Fibroblast of lung (primary cell): Measurements from ENCODE around the gene AGAP2. TPM values are rescaled to one million over a fixed set of nuclear protein-coding genes. Genes with fewer than 3 reads are reported as not detected.

Source experiments
- DNase-seq, 2 donors: peaks; one replicate each; pipeline versions ENCODE4 v3.0.0 to v3.0.0-alpha.2; 2010; ENCODE audit warnings: low read depth in 2 of 2
- H2AFZ ChIP-seq: 2 replicates; pipeline ENCODE4 v1.5.1; 2012; ENCODE audit warnings: low read length, control low read depth, inconsistent platforms
- H3K27ac ChIP-seq: 2 replicates; pipeline ENCODE4 v1.5.1; 2011; ENCODE audit warnings: low read length, control low read depth; ENCODE audit not compliant: insufficient read depth
- H3K27me3 ChIP-seq: 2 replicates; pipeline ENCODE4 v1.5.1; 2011; ENCODE audit warnings: mild to moderate bottlenecking, low read length; ENCODE audit not compliant: control insufficient read depth, insufficient read depth
- H3K36me3 ChIP-seq: 2 replicates; pipeline ENCODE4 v1.5.1; 2011; ENCODE audit warnings: low read length; ENCODE audit not compliant: control insufficient read depth, insufficient read depth
- H3K4me1 ChIP-seq: 2 replicates; pipeline ENCODE4 v1.5.1; 2011; ENCODE audit warnings: low read length; ENCODE audit not compliant: control insufficient read depth, insufficient read depth; ENCODE audit errors: extremely low read depth
- H3K4me2 ChIP-seq: 2 replicates; pipeline ENCODE4 v1.5.1; 2011; ENCODE audit warnings: low read length, control low read depth; ENCODE audit not compliant: insufficient read depth; ENCODE audit errors: extremely low read depth
- H3K4me3 ChIP-seq, 4 experiments: fragments of 200-600 bp in 1 of 4; sonication (generic) in 1 of 4; replicated peaks in 1 of 4; 2 replicates each; pipeline ENCODE4 v1.5.1; 2011 to 2016; ENCODE audit warnings: low read length in 4 of 4, low read depth in 3 of 4, mild to moderate bottlenecking in 3 of 4, control low read depth in 2 of 4, inconsistent platforms in 1 of 4, mixed read lengths in 1 of 4; ENCODE audit not compliant: insufficient read depth in 1 of 4; ENCODE audit errors: control extremely low read depth in 1 of 4
- H3K79me2 ChIP-seq: 2 replicates; pipeline ENCODE4 v1.5.1; 2012; ENCODE audit warnings: mild to moderate bottlenecking, low read length, inconsistent platforms; ENCODE audit not compliant: control insufficient read depth, insufficient read depth
- H3K9ac ChIP-seq: 2 replicates; pipeline ENCODE4 v1.5.1; 2011; ENCODE audit warnings: mild to moderate bottlenecking, low read length, control low read depth; ENCODE audit not compliant: insufficient read depth
- H3K9me3 ChIP-seq: 2 replicates; pipeline ENCODE4 v1.5.1; 2012; ENCODE audit warnings: low read depth, low read length; ENCODE audit not compliant: control insufficient read depth, insufficient read depth
- H4K20me1 ChIP-seq: 2 replicates; pipeline ENCODE4 v1.5.1; 2011; ENCODE audit warnings: low read length; ENCODE audit not compliant: control insufficient read depth, insufficient read depth; ENCODE audit errors: extremely low read depth
- EZH2 ChIP-seq: IDR thresholded peaks from 2 replicates; pipeline ENCODE4 v1.5.1; 2012; ENCODE audit warnings: low read length, control low read depth, mild to moderate bottlenecking; ENCODE audit errors: missing control alignments
- polyA plus RNA-seq, 2 donors: library from polyadenylated mRNA; depleted of rRNA in 1 of 2; stranded (reverse) in 1 of 2; unstranded in 1 of 2; fragments of >200 nt; gene quantifications; 2 replicates each; pipeline ENCODE4 v1.2.1, GENCODE V29; 2011 to 2012; ENCODE audit warnings: missing spikeins in 1 of 2
- total RNA-seq: library from RNA; depleted of rRNA; stranded (reverse); fragments of >200 nt; gene quantifications from 2 replicates; pipeline ENCODE4 v1.2.1, GENCODE V29; 2014
- TF ChIP-seq, protein P1 (sequence below), 2 donors: IDR thresholded peaks in 1 of 2; conservative IDR thresholded peaks in 1 of 2; 1 replicate in 1 of 2; 2 replicates in 1 of 2; pipeline ENCODE4 v1.5.1; 2011 to 2012; ENCODE audit warnings: low read length in 2 of 2, control low read depth in 1 of 2, inconsistent platforms in 1 of 2, low read depth in 1 of 2, mild to moderate bottlenecking in 1 of 2

AGAP2 gene
- total and polyA plus RNA-seq, 2 donors (not counting 1 experiment from before 2014, with no cell fraction given): 0.05 to 0.17 TPM

DNA sequence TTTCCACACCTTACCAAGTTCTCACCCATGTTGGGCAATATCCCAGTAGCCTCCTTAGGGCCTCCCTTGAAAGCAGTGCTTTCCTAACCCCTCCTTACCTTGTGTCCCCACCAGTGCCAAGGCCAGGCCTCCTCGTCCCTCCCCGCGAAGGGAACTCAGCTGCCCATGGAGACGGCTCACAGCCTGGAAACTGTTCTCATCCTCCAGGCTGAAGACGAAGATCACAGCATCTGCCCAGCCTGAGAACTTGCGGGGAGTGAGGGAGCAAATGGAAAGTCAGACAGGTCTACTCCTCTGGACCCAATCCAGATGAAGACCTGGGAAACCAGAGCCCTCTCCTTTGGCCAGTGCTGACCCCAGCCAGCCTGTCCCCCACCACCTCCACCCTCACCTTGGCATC, 4.6 kb downstream of the AGAP2 start:
- no peaks in the 10 kb centered on the region for H4K20me1 ChIP-seq
- H3K27ac ChIP-seq: no peak overlapping the region
- no peak overlapping the region for H3K9ac ChIP-seq
- DNase-seq: no peak
- H3K9me3 ChIP-seq: no peaks in the 10 kb centered on the region
- H3K4me1 ChIP-seq: peaks cover 3% of the 10 kb centered on the region
- H3K79me2 ChIP-seq: no peaks in the 10 kb centered on the region
- H3K27me3 ChIP-seq: peaks cover 54% of the 10 kb centered on the region
- H2AFZ ChIP-seq: no peak overlapping the region
- no peak for TF ChIP-seq EZH2
- TF ChIP-seq, protein P1, sequence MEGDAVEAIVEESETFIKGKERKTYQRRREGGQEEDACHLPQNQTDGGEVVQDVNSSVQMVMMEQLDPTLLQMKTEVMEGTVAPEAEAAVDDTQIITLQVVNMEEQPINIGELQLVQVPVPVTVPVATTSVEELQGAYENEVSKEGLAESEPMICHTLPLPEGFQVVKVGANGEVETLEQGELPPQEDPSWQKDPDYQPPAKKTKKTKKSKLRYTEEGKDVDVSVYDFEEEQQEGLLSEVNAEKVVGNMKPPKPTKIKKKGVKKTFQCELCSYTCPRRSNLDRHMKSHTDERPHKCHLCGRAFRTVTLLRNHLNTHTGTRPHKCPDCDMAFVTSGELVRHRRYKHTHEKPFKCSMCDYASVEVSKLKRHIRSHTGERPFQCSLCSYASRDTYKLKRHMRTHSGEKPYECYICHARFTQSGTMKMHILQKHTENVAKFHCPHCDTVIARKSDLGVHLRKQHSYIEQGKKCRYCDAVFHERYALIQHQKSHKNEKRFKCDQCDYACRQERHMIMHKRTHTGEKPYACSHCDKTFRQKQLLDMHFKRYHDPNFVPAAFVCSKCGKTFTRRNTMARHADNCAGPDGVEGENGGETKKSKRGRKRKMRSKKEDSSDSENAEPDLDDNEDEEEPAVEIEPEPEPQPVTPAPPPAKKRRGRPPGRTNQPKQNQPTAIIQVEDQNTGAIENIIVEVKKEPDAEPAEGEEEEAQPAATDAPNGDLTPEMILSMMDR (conservative IDR thresholded peaks at IDR 0.05 in 1 of 2, IDR thresholded peaks at IDR 0.05 in 1 of 2; ENCODE audit: low read depth in 1 of 2, low read length in 2 of 2): no peak
- no peak overlapping the region for H3K4me2 ChIP-seq
- H3K4me3 ChIP-seq: no peak overlapping the region
- H3K36me3 ChIP-seq: no peaks in the 10 kb centered on the region

DNA sequence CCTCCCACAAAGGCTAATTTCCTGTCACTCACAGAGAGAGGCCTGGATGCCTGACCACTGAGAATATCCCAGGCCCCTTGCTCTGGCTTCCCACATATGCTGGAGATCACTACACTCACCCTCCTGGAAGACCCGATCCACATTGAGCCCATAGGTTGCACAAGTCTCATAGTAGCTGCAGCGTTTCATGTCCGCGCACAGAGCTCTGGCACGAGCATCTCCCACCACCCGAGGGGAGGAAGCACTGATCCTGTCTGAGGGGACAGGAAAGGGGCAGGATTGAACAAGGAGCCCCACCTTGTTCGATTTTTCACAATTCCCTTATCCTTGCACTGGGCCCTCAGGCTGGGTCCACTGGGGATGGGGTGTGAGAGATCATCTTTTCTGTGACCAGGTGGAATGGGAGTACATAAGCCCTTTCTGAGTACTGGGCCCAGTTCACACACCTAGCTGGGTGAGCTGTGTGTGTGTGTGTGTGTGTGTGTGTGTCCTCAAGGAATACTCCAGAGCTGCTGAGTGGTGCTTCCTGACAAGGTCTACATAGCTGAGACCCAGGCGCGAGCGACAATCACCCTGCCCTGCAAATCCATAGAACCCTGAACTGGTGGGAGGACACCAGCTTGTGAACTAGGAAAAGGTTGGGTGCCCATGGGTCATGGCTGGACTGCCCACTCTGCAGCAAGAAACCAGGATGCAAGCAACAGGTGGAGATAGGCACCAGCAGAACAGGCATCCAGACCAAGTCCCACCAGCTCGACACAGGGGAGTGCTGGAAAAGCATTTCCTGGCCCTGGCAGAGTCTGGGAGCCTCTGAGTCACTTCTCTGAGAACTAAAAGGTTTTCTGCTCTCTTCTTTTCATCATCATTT, 5.6 kb downstream of the AGAP2 start:
- Histone ChIP-seq H3K36me3 (no peaks in the 10 kb centered on the region), H3K4me3 (no peak overlapping the region), H3K9me3 (no peaks in the 10 kb centered on the region), H2AFZ (no peak overlapping the region), H3K4me2 (no peak overlapping the region), H3K9ac (no peak overlapping the region), H3K27ac (no peak overlapping the region), H4K20me1 (no peaks in the 10 kb centered on the region), H3K4me1 (peaks cover 3% of the 10 kb centered on the region), H3K27me3 (peaks cover 53% of the 10 kb centered on the region), H3K79me2 (no peaks in the 10 kb centered on the region)
- no peak for TF ChIP-seq EZH2
- TF ChIP-seq, protein P1 (conservative IDR thresholded peaks at IDR 0.05 in 1 of 2, IDR thresholded peaks at IDR 0.05 in 1 of 2; ENCODE audit: low read depth in 1 of 2, low read length in 2 of 2): no peak
- DNase-seq: no peak

- Histone ChIP-seq H3K27me3 (peaks cover 47% of the 10 kb centered on the region), H3K9me3 (no peaks in the 10 kb centered on the region), H3K4me3 (no peak overlapping the region), H2AFZ (no peak overlapping the region), H3K36me3 (peaks cover 3% of the 10 kb centered on the region), H3K4me1 (peaks cover 4% of the 10 kb centered on the region), H3K4me2 (no peak overlapping the region), H4K20me1 (no peaks in the 10 kb centered on the region), H3K27ac (no peak overlapping the region), H3K9ac (no peak overlapping the region), H3K79me2 (no peaks in the 10 kb centered on the region)
- no peak for TF ChIP-seq EZH2
- TF ChIP-seq, protein P1 (conservative IDR thresholded peaks at IDR 0.05 in 1 of 2, IDR thresholded peaks at IDR 0.05 in 1 of 2; ENCODE audit: low read depth in 1 of 2, low read length in 2 of 2): no peak
- no peak for DNase-seq
Measured at GRCh38 chr12:57732270-57732669, 6.3 kb downstream of the AGAP2 start.
